G401.6 (cell line): ENCODE data around the gene PSD.

Experiments used
- FAIRE-seq: peaks from 2 replicates; lab custom pipeline; 2012; peaks lifted over from hg19 to GRCh38; lab: Jason Lieb, UNC

The PSD gene

GRCh38 chr10:102438374-102438773, 19.8 kb upstream of the PSD start:
- FAIRE-seq = no peak

DNA sequence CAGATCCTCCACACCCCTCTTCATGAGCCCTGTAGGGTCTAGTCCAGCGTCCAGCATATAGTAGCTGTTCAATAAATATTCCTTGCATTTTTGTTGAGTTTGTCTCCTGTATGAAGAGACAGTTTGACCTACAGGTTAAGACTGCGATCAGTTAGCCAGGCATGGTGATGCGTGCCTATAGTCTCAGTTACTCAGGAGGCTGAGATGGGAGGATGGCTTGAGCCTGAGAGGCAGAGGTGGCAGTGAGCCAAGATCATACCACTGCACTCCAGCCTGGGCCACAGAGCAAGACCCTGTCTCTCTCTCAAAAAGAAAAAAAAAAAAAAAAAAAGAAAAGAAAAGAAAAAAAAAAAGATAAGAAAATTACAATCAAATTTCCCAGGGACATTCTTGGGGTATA, 18.9 kb upstream of the PSD start:
- no peak for FAIRE-seq

DNA sequence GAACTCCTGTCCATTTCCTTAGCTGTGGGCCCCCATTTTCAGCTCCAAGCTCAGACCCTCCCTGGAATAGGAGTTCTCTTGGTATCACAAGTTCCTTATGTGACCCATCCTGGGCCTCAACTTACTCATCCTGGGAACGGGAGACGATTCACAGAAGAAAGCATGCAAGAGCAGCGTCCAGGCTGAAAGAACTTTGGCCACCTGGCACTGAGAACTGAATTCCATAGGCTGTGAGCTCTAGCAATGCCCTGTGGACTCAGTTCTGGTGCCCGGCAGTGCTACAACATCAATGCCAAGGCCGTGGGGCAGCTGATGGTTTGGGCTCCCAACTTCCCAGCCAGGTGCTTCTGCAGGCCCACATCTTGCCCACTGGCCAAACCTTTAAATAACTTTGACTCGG, 17.7 kb upstream of the PSD start:
- no peak for FAIRE-seq

DNA sequence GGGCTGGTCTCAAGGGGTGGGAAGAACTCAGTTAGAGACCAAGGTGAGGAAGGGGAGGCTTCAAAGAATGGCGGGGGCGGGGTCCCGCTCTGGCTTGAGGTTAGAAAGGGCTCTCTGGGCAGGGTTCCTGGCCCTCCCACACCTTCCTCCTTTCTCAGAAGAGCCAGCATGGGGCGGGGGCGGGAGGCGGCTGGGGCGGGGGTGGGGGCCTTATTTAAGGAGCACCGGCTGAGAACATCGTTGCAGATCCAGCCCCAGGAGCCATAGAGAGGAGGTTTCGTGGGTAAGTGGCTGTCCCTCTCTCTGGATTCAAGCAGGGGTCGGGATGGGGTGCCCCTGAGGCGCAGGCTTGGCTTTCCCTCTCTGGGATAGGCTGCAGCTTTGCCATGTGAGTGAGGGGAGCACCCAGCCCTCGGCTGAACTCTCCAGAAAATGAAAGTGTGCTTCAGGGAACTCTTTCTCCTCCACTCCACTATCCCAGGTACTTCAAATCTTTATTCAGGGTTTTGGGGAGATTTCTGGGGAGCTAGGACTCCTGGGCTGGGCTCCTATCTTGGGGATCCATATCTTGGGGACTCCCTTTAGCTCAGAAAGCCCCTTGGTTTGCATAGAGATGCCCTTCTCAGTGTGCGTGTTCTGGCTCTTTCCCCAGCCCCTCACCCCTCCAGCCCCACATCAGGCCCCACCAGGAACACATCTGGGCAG, 17.1 kb upstream of the PSD start:
- no peak for FAIRE-seq

DNA sequence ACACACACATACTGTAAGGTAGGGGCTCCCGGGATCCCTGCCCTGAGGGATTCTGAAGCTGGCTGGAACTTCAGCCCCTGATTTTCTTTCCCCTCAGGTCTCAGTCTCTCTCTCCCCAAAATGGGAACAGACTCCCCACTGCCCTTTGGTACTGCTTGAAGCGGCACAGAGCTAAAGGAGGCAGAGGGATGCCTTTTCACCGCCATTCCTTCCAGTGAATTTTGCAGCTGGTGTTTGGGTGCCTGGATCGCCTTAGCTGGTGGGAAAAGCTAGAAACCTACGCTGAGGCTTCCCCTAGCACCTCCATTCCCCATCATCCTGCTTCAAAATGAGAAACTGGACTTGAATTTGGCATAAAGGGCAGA, 16.5 kb upstream of the PSD start:
- FAIRE-seq = no peak

DNA sequence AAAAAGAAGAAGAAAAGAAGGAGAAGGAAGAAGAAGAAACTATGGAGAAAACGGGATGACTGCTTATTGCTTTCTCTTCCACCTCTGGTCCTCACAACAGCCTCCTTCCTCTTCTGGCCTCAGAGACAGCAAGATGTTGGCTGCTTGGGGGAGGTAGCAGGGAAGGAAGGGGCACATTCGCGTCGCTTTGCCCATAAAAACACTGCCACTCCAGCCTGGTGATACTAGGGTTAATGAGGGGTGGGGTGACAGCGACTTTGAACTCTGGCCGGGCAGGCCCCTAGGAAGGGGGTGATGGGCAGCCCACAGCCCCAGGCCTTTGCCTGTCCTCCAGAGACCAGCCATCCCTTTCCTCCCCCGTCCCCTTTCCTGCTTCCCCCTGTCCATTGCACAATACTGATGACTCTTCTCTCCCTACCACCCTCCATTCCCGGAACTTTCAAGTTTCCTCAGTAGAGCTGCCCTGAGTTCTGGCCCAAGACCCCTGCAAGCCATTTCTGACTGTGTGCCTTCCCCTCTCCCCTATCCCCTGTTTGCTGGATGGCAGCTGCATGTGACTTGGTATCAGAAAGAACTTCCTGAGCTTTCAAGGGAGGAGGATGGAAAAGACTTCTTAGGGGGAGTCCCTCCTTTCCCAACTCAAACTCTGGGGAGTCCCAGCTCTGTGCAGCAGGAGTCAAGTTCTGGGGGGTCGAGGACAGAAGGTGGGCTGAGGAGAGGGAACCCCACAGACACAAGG, 16.0 kb upstream of the PSD start:
- no peak for FAIRE-seq

GRCh38 chr10:102433619-102434046, 15.0 kb upstream of the PSD start:
- no peak for FAIRE-seq

- FAIRE-seq = peak; percentile 98
These were observed 13.8 kb upstream of the PSD start, which contains the start of gene CUEDC2 for GRCh38 chr10:102432162-102432950. Gene CUEDC2 (minus strand): TSS chr10:102432574. CDS start chr10:102425188, 7,386 bp downstream.

DNA sequence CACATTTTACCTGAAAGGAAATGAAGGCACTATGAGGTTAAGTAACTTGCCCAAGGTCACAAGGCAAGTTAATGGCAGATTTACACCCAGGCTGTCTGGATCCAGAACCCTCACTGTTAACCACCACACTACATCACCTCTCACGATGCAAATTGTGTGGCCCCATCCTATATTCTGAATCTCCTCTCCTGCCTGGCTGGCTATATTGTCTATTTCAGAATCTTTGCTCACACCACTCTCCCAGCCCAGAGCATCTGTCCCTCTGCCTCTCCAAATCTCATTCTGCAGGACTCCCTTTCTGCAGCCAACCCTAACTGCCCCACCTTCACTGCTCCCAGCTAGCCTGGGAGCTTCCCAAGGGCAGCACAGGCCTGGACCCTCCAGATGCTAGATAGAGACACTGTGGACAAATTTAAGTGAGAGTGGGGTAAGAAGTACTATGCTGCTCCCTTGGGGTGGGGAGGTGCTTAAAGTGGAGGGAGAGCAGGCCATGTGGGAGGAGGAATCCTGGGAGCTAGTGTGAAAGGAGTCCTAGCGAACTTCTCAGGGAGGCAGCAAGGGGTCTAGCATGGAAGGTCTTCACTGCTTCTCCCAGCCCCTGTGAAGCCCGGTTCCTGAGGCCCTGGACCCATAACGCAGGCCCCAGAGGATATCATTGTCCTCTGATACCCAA, 13.0 kb upstream of the PSD start:
- no peak for FAIRE-seq

- FAIRE-seq = no peak
These were observed 10.9 kb upstream of the PSD start for GRCh38 chr10:102429468-102429867.

- FAIRE-seq = no peak
These were observed 8.3 kb upstream of the PSD start for GRCh38 chr10:102426803-102427287.

GRCh38 chr10:102425444-102425843, 6.9 kb upstream of the PSD start:
- FAIRE-seq = no peak

GRCh38 chr10:102424916-102425315, 6.3 kb upstream of the PSD start:
- no peak for FAIRE-seq

GRCh38 chr10:102424145-102424544, 5.6 kb upstream of the PSD start:
- FAIRE-seq = no peak

GRCh38 chr10:102423372-102423968, 4.9 kb upstream of the PSD start:
- FAIRE-seq = no peak

DNA sequence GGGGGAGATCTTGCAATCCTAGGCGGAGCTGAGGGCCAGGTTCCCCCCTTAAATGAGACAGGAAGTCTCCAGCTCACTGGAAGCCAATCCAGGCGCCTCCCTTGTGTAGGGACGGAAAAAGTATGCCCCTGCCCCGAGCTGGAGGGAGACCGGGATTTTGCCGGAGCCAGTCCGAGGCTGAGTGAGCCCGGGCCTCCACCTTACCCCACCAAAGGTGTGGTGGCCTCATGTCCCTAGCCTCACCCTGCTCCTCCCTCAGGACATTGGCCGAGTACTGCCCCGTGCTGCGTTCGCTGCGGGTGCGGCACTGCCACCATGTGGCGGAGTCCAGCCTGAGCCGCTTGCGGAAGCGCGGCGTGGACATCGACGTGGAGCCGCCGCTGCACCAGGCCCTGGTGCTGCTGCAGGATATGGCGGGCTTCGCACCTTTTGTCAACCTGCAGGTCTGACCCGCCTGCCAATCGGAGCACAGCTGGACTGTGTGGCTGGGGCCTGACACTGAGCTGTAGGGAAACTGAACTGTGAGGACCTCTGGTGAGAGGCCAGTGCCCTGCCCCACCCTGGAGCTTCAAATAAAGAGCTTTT, 4.1 kb upstream of the PSD start:
- no peak for FAIRE-seq

DNA sequence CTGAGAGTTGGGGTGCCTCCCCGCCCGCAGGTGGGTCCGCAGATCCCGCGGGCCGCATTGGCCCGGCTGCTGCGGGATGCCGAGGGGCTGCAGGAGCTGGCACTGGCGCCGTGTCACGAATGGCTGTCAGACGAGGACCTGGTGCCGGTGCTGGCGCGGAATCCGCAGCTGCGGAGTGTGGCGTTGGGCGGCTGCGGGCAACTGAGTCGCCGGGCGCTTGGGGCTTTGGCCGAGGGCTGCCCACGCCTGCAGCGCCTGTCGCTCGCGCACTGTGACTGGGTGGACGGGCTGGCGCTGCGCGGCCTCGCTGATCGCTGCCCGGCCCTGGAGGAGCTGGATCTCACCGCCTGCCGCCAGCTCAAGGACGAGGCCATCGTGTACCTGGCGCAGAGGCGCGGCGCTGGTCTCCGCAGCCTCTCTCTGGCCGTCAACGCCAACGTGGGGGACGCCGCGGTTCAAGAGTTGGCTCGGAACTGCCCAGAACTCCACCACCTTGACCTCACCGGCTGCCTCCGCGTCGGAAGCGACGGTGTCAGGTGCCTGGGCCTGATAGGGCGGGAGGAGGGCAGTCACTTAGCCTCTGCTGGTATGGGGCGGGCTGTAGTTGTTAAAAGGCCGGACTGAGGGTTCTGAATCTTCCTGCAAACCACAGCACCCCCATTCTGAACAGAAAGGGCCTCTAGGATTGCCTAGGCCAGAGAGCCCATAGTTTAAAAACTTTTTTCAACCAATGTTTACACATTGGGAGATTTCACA, 3.4 kb upstream of the PSD start:
- no peak for FAIRE-seq

DNA sequence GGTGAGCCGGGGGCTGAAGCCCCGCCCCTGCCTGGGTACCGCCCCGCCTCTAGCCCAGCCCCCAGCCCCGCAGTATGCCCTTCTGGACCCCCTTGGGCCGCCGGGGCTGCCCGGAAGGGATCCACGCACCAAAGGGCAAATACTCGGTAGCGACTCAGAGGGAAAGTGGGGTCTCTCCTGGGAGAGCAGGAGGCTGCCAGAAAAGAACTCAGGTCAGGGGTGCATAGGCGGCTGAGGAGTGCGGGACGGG, 2.8 kb upstream of the PSD start:
- no peak for FAIRE-seq

- peak; percentile 97 for FAIRE-seq
These were observed 2.3 kb upstream of the PSD start, which contains the start of gene FBXL15 for GRCh38 chr10:102420714-102421506. Gene FBXL15 (plus strand): TSS chr10:102420836. CDS start chr10:102421130, 294 bp downstream.

- no peak for FAIRE-seq
These were observed 1.7 kb upstream of the PSD start for GRCh38 chr10:102420181-102420713.
